ENCODE data around the gene UGT2A2. TPM values are rescaled to one million over a fixed set of nuclear protein-coding genes. Genes with fewer than 3 reads are reported as not detected.

Gene UGT2A2
- total and polyA plus RNA-seq, 10 of the 15 experiments (the other 5 are each of a cell fraction or from before 2014, with no cell fraction given) = 0.18 TPM; not detected in 9

- Histone ChIP-seq H3K9ac (ENCODE audit: control insufficient read depth, insufficient read depth, low read length) (no peak overlapping the region), H4K20me1 (ENCODE audit: control insufficient read depth, insufficient read depth) (no peaks in the 10 kb centered on the region), H3K9me3 (replicated peaks; ENCODE audit: control insufficient read depth, insufficient read depth, low read length) (no peaks in the 10 kb centered on the region), H3K27ac (ENCODE audit: control insufficient read depth, insufficient read depth) (no peak overlapping the region), H3K36me3 (ENCODE audit: control insufficient read depth in 2 of 2, insufficient read depth in 2 of 2, low read length in 1 of 2) (no peaks in the 10 kb centered on the region), H3K4me3 (no peak overlapping the region), H3K4me2 (ENCODE audit: control insufficient read depth, insufficient read depth) (no peak overlapping the region), H3K4me1 (ENCODE audit: control insufficient read depth, insufficient read depth, low read length) (no peaks in the 10 kb centered on the region), H3K27me3 (replicated peaks in 1 of 2; ENCODE audit: control insufficient read depth in 2 of 2, insufficient read depth in 2 of 2, low read length in 1 of 2) (no peaks in the 10 kb centered on the region), H3K79me2 (ENCODE audit: control insufficient read depth, insufficient read depth, low read length) (no peaks in the 10 kb centered on the region), H2AFZ (ENCODE audit: control insufficient read depth, low read depth, low read length) (no peak overlapping the region)
- 59% methylated on average over 12 of the region's 24 CpGs for WGBS (ENCODE audit: insufficient coverage, insufficient replicate concordance, low lambda C conversion rate, missing lambda C conversion rate)
- ChIA-PET SMC1A (ENCODE audit: uncharacterized antibody, unreplicated experiment) (interaction anchor here (1.3 kb wide), 1 partner anchor 18 kb away, joined by 3 read pairs; no protein-coding TSS in a partner anchor), POLR2A (no interaction called here), CTCF (no interaction called here), RAD21 (ENCODE audit: unreplicated experiment) (no interaction called here)
- ATAC-seq (no peak), FAIRE-seq (no peak), DNase-seq (ENCODE audit: low read depth, low spot score) (no peak)
- BruUV-seq (replicated peaks) = no TSS peak
- in situ Hi-C loops (cut with MboI) = no loop called here
- TF ChIP-seq USF1 (IDR thresholded peaks at IDR 0.05; ENCODE audit: borderline replicate concordance, extremely low read length, insufficient read depth, low read depth, low read length) (no peak), TARDBP (IDR thresholded peaks at IDR 0.05; ENCODE audit: borderline replicate concordance) (no peak), FOXK2 (IDR thresholded peaks at IDR 0.05) (no peak), BCL11A (IDR thresholded peaks at IDR 0.05; ENCODE audit: low read depth, low read length) (no peak), NRF1 (conservative IDR thresholded peaks at IDR 0.05; ENCODE audit: low read depth, low read length) (no peak), EED (IDR thresholded peaks at IDR 0.05; ENCODE audit: low read depth) (no peak), POLR2AphosphoS5 (IDR thresholded peaks at IDR 0.05; ENCODE audit: low read length) (no peak), TBL1XR1 (IDR thresholded peaks at IDR 0.05; ENCODE audit: low read depth, low read length) (no peak)
- intact Hi-C loops (cut with micrococcal nuclease; ENCODE audit: unreplicated experiment) = no loop called here
These were observed 63.1 kb downstream of the UGT2A2 start for GRCh38 chr4:69576251-69576877.
